Epithelial cell of esophagus (primary cell): ENCODE data around the gene CCDC197.

Experiments used
- DNase-seq: peaks from one replicate; pipeline ENCODE4 v3.0.0; 2010; ENCODE audit warnings: low read depth
- H3K4me3 ChIP-seq: 2 replicates; pipeline ENCODE4 v1.5.1; 2011; ENCODE audit warnings: mild to moderate bottlenecking, low read length, control low read depth
- TF ChIP-seq, protein P1 (sequence below): IDR thresholded peaks from 2 replicates; pipeline ENCODE4 v1.5.1; 2011; ENCODE audit warnings: low read depth, mild to moderate bottlenecking, low read length, control low read depth, inconsistent platforms; ENCODE audit not compliant: insufficient read depth; ENCODE audit errors: missing control alignments

CCDC197 gene

GRCh38 chr14:93957751-93958566, 39.1 kb upstream of the CCDC197 start:
- no peak overlapping the region for H3K4me3 ChIP-seq
- no peak for DNase-seq

DNA sequence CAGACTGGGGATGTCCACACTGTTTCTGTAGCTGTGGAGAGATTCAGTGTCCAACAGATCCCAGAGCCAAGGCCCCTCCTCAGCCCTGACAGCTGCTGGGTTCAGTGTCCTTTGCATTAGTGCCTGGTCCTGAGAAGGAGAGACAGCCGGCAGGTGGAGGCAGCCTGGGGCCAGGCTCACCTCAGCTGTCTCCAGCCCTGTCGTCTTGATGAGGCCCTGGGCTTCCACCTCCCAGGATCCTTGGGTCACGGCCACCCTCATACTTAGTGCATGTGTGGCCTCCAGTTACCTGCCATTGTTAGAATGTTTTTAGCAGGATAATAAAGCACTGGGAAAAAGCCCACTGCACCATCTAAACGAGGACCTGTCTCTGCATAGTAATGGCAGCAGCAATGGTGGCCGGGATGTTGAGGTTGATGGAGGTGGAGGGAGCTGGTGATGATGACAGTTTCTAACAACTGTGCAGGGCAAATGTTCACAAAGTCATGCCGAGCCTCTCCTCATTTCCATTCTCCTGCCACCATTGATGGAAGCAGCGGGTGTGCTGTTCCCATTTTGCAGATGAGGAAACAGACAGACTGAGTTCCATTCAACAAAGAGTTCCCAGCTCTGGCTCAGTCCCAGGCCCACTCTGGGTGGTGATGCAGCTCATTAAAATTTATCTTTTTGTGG, 38.4 kb upstream of the CCDC197 start:
- no peak overlapping the region for H3K4me3 ChIP-seq

More at GRCh38 chr14:93957751-93958566, 39.1 kb upstream of the CCDC197 start:
- TF ChIP-seq, protein P1, sequence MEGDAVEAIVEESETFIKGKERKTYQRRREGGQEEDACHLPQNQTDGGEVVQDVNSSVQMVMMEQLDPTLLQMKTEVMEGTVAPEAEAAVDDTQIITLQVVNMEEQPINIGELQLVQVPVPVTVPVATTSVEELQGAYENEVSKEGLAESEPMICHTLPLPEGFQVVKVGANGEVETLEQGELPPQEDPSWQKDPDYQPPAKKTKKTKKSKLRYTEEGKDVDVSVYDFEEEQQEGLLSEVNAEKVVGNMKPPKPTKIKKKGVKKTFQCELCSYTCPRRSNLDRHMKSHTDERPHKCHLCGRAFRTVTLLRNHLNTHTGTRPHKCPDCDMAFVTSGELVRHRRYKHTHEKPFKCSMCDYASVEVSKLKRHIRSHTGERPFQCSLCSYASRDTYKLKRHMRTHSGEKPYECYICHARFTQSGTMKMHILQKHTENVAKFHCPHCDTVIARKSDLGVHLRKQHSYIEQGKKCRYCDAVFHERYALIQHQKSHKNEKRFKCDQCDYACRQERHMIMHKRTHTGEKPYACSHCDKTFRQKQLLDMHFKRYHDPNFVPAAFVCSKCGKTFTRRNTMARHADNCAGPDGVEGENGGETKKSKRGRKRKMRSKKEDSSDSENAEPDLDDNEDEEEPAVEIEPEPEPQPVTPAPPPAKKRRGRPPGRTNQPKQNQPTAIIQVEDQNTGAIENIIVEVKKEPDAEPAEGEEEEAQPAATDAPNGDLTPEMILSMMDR, result no peak

DNA sequence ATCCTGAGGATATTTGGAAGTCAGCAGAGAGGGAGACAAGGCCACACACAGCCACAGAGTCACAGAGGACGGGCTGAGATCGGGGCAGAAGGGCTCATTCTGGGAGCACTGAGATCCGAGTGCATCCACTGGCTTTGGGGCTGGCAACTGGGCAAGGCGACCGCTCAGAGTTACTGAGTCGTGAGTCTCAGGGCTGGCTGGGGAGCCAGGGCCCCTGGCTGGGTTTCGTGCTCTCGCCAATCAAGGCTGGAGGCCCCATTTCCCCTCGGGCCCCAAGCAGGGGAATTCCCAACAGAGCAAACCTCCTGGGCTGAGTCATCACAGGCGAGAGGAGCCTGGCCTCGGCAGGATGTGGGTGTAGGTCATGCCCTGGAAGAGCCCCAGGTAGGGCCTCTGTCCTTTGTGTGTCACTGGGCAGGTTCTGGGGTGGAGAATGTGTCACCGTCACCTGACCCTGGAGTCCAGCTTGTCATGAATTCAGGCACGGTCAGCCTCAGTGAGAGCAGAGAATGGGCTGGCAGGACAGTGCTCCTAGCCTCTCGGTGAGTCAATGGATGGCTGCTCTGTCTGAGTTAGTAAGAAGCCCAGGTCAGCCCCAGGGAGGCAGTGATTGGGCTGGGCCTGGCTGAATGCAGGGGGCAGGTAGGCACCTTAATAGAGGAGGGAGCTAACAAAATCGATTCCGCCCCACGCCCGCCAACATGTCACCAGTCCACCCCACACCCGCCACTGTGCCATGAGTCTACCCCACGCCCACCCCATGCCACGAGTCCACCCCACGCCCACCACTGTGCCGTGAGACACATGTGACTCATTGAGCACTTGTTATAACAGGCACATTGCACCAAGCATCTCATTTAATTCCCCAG, 37.6 kb upstream of the CCDC197 start:
- TF ChIP-seq, protein P1, result no peak
- peak; percentile 97 for DNase-seq
- H3K4me3 ChIP-seq, result no peak overlapping the region

More for the DNA sequence above, 38.4 kb upstream of the CCDC197 start:
- DNase-seq, result no peak
- TF ChIP-seq, protein P1, result no peak

GRCh38 chr14:93960108-93960475, 37.0 kb upstream of the CCDC197 start:
- no peak overlapping the region for H3K4me3 ChIP-seq
- TF ChIP-seq, protein P1, result no peak
- DNase-seq, result no peak

DNA sequence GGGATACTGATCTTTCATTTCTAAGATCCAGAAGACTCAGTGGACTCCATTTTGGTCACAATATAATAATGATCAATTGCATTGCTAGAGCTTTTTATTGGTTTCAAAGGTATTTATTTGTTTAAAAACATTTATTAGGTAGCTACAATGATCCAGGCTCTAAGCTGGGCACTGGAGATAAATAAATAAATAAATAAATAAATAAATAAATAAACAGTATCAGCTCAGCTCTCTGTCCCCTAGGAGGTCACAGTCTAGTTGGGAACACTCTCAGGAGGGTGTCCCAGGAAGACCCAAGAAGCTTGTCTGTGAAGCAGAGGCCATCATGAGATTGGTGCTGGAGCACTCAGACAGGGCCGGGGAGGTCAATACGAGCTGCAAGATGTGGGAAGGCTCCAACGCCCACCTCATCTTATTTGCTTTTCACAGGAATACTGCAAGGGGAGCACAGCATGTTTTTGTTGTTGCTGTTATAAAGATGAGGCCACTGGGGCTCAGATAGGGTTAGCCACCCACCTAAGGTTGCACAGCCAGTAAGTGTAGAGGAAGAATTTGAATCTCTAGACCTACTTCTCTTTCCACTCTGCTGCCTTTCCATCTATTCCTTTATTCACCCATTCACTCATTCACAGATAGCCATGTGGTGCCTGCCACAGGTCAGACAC, 36.2 kb upstream of the CCDC197 start:
- H3K4me3 ChIP-seq, result no peak overlapping the region
- no peak for DNase-seq
- TF ChIP-seq, protein P1, result no peak

DNA sequence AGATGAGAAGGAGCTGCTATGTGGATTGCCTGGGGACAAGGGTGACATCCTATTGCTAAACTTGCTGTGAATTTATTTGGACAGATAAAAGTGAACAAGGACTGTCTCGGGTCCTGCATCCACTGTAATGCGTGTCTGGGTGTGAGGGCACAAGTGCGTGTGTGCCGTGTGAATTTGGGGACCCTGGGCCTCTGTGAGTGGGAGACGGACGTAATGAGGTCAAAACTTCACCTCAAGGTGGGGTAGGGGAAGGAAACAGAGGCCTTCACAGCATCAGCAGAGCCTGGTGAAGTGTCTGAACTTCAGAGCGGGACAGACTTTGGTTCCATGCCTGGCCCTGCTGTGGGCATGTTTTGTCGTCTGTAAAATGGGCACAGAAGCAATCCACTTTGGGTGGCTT, 35.5 kb upstream of the CCDC197 start:
- TF ChIP-seq, protein P1, result no peak
- no peak for DNase-seq
- no peak overlapping the region for H3K4me3 ChIP-seq
